ENCODE data around the gene BPI.
A peak's percentile ranks its signal among the peaks of the same experiment; 100 is the strongest.
"Not testable (repeated sequence)": the region's sequence is repeated elsewhere in the genome, so short reads cannot be mapped to it uniquely, and the experiment has no call there.

Gene BPI

DNA sequence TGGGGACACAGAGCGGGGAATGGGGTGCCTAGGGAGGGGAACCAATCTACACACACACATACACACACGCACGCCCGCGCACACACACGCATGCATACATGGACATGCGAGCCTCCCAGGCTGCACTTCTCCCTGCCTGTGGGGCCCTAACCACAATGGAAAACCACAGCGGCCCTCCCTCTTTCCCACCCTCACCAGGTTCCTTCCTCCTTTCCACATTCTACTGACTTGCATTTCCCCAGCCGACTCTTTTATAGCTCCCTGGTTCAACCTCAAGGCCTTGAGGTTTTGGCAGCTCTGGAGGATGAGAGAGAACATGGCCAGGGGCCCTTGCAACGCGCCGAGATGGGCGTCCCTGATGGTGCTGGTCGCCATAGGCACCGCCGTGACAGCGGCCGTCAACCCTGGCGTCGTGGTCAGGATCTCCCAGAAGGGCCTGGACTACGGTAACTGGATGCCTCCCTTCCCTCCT lies at the start of gene BPI:
Gene BPI, plus strand, starts transcription at position 249 of the 472 bp plus-strand sequence. Its CDS starts 68 bp downstream, at position 317.
- Mint-ChIP-seq H3K4me3 (no peak within 1 kb of the TSS), H3K9me3 (no peaks in the 10 kb centered on the region), H3K36me3 (no peaks in the 10 kb centered on the region), H3K4me1 (peaks cover 27% of the 10 kb centered on the region), H3K27ac (no peak within 1 kb of the TSS)
- DNase-seq (ENCODE audit: low spot score in 2 of 2) (no peak), ATAC-seq (peak; percentile 45)

DNA sequence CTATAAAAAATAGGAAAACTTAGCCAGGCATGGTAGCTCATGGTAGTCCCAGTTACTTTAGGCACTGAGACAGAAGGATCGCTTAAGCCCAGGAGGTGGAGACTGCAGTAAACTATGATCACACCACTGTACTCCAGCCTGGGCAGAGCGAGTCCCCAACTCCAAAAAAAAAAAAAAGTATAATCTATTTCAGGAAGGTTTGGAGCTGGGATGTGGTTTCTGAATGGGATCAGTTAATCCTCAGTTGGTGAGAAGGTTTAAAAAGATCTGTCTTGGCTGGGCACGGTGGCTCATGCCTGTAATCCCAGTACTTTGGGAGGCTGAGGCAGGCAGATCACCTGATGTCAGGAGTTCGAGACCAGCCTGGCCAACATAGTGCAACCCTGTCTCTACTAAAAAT lies 49.3 kb upstream of the BPI start:
- H3K9me3 Mint-ChIP-seq; H3K4me1 Mint-ChIP-seq; H3K4me3 Mint-ChIP-seq; DNase-seq (ENCODE audit: low spot score in 2 of 2); H3K36me3 Mint-ChIP-seq; ATAC-seq; H3K27ac Mint-ChIP-seq: not testable (repeated sequence)

DNA sequence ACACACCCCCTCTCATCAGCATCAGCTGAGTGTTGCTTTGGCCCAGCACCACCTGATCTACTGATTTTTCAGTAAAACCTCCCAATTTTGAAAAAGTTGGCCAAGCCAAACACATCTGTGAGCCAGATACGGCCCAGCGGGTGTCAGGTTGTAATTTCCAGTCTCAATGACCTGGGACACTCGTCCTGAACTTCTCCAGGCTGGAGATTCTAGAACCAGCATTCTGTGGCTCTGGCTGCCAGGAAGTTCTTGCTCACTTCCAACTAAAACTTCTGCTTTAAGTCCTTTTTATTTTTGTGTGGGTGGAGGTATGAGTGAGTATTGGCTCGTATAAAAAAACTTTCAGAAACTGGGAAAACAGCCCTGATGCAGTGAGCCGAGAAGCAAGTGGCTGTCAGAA lies 48.6 kb upstream of the BPI start:
- Mint-ChIP-seq H3K36me3 (no peaks in the 10 kb centered on the region), H3K27ac (no peak overlapping the region), H3K4me1 (no peaks in the 10 kb centered on the region), H3K4me3 (no peak overlapping the region), H3K9me3 (no peaks in the 10 kb centered on the region)
- no peak for ATAC-seq
- DNase-seq (ENCODE audit: low spot score in 2 of 2) = no peak

DNA sequence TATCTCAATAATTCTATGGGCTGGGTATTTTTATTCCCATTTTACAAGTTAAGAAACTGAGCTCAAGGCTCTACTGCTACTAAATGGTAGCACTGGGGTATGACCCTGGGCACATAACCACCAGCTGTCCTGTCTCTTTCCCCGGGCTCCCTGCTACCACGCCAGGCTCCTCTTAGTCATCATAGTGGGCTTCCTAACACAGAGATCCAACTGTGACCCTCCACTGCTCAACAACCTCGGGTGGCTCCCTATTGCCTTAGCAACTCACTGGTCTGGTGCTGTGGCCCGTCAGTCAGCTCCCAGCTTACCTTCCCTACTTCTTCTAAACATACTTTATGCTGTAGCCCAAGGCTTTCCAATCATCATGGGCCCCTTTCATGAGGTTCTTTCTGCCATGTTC lies 47.9 kb upstream of the BPI start:
- DNase-seq (ENCODE audit: low spot score in 2 of 2) (no peak), ATAC-seq (no peak)
- H3K4me1 Mint-ChIP-seq = peaks cover 5% of the 10 kb centered on the region
- H3K9me3 Mint-ChIP-seq = no peaks in the 10 kb centered on the region
- H3K36me3 Mint-ChIP-seq = no peaks in the 10 kb centered on the region
- H3K27ac Mint-ChIP-seq = no peak overlapping the region
- no peak overlapping the region for H3K4me3 Mint-ChIP-seq

DNA sequence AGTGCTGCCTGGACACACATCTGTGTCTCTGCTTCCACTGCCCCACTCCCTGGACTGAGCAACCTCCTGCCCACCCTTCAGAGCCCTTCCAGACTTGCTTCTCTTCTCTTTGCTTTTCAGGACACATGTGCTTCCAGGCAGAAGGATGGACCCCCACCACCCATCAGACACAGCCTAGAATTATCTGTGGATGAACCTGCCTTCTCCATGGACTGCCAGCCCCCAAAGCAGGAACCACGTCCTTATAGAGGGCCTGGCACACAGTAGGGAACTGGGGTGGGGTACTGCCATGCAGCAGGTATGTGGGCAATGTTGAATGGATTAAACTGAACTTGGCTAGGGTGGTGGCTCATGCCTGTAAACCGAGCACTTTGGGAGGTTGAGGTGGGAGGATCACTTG lies 47.0 kb upstream of the BPI start:
- H3K36me3 Mint-ChIP-seq = no peaks in the 10 kb centered on the region
- H3K9me3 Mint-ChIP-seq = no peaks in the 10 kb centered on the region
- no peak overlapping the region for H3K27ac Mint-ChIP-seq
- DNase-seq (ENCODE audit: low spot score in 2 of 2) (no peak), ATAC-seq (no peak)
- peaks cover 6% of the 10 kb centered on the region for H3K4me1 Mint-ChIP-seq
- H3K4me3 Mint-ChIP-seq = no peak overlapping the region

DNA sequence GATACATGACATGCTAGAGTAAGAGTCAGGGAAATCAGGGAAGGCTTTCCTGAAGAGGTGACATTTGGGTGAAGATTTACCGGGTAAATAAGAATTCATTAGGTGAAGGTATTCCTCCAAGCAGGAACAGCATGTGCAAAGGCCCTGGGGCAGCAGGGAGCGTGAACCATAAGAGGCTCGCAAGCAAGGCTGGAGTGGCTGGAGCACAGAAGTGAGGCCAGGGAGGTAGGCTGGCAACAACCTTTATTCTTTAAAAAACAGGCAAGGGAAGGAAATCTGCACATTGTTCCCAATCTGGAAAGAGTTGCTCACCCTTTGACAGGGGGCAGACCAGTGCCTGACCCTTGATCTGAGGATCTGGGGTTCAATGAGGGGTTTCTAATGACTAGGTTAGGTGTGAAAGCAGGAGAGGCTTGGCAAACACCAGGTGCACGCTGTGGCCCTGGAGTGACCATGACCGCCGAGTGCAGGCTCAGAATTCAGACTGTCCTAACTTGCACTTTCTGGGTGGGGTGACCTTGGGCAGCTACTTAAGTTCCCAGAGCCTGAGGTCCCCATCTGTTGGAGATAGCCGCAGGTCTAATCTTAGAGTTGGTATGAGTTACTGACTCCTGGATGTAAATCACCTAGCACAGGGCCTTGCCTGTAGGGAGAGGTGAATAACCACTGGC lies 45.3 kb upstream of the BPI start:
- Mint-ChIP-seq H3K9me3 (no peaks in the 10 kb centered on the region), H3K4me3 (no peak overlapping the region), H3K4me1 (peaks cover 6% of the 10 kb centered on the region), H3K27ac (no peak overlapping the region), H3K36me3 (no peaks in the 10 kb centered on the region)
- DNase-seq (ENCODE audit: low spot score in 2 of 2) (no peak), ATAC-seq (no peak)

DNA sequence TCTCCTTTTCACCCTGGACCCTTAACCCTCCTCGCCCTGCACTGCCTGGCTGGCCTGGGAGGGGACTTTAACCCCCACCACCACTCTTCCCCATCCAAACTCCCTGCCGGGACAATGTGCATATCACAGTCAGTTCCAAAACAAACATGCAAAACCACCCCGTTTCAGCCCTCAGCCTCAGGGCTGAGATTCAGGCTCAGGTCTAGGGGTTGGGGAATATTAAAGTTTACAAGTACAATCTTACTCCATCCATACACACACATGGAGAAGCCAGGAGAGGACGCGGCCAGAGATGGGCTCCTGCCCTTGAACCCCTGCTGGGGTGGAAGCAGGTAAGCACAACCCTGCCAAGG lies 44.0 kb upstream of the BPI start:
- Mint-ChIP-seq H3K27ac (no peak overlapping the region), H3K4me3 (no peak overlapping the region), H3K4me1 (peaks cover 6% of the 10 kb centered on the region), H3K9me3 (no peaks in the 10 kb centered on the region), H3K36me3 (no peaks in the 10 kb centered on the region)
- ATAC-seq = no peak
- no peak for DNase-seq (ENCODE audit: low spot score in 2 of 2)

DNA sequence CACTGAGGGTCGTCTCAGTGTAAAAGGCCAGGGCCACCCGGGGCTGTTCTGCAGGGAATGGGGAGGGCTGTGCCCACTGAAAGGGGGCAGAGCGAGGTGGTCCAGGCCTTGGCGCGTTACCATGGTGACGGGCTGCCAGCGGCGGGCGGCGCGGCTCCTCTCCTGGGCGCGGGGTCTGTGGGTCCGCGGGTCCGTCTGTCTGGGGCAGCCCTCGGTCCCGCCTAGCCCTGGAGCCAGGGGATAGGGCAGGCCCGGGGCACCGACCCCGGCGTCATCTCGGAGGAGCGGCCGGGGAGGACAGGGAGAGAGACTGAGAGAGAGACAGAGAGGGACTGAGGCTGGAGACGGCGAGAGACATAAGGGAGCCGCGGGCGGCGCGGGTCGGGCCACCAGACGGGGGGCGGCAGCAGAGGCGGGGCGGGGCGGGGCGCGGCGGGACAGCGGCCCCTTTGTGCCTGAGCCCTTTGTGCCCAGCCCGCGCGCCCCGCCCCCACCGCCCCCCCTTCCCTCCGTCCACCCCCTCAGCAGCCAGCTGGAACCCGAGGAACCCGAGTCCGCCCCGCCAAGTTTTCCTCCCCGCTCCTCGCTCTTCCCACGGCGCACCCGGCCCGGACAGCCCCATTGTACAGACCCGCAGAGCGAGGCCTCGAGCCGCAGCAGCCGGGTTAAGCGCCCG lies 43.4 kb upstream of the BPI start, which contains the start of gene KIAA1755:
Gene KIAA1755, minus strand, starts transcription at position 358 of the 676 bp plus-strand sequence. Its CDS starts 235 bp downstream, at position 123.
- peaks cover 6% of the 10 kb centered on the region for H3K4me1 Mint-ChIP-seq

DNA sequence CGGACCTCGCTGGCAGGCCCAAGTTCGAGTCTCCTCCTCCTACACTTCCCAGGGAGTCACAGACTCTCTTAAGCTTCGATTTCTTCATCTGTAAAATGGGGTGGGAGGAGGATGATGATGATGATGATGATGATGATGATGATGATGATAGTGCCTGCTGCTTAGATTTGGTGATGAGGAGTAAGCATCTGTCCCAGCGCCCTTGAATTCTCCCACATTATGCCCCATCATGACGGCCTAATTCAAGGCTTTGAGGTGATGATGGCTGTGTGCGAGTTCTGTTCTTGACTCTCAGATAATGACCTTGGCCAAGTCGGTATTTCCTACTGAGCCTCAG lies 42.9 kb upstream of the BPI start:
- Mint-ChIP-seq H3K9me3 (no peaks in the 10 kb centered on the region), H3K4me1 (peaks cover 6% of the 10 kb centered on the region), H3K36me3 (no peaks in the 10 kb centered on the region), H3K4me3 (no peak overlapping the region), H3K27ac (no peak overlapping the region)
- DNase-seq (ENCODE audit: low spot score in 2 of 2) = no peak
- no peak for ATAC-seq

More for the DNA sequence above, 43.4 kb upstream of the BPI start, which contains the start of gene KIAA1755:
- Mint-ChIP-seq H3K27ac (no peak within 1 kb of the TSS), H3K36me3 (no peaks in the 10 kb centered on the region), H3K9me3 (no peaks in the 10 kb centered on the region), H3K4me3 (no peak within 1 kb of the TSS)
- ATAC-seq = peak; percentile 11
- no peak for DNase-seq (ENCODE audit: low spot score in 2 of 2)

DNA sequence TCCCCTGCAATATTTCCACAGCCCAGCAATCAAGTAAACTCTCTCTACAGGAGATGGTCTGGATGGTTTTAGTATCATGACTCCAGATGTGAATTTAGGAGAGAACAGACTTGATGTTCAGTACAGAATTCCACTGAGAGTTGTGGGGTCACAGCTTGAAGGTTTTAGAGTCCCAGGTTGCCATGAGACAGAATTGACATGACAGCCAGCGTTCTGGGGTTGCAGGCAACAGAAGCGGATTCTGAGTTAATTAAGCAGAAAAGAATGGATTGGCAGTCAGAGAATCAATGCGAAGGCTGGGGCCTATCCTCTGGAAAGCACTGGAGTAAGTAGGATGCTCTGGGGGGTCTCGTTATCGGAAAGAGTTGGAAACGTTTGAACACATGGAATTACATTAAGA lies 41.0 kb upstream of the BPI start:
- peaks cover 6% of the 10 kb centered on the region for H3K4me1 Mint-ChIP-seq
- no peak overlapping the region for H3K27ac Mint-ChIP-seq
- no peak for DNase-seq (ENCODE audit: low spot score in 2 of 2)
- H3K4me3 Mint-ChIP-seq = no peak overlapping the region
- ATAC-seq = no peak
- H3K9me3 Mint-ChIP-seq = no peaks in the 10 kb centered on the region
- no peaks in the 10 kb centered on the region for H3K36me3 Mint-ChIP-seq

DNA sequence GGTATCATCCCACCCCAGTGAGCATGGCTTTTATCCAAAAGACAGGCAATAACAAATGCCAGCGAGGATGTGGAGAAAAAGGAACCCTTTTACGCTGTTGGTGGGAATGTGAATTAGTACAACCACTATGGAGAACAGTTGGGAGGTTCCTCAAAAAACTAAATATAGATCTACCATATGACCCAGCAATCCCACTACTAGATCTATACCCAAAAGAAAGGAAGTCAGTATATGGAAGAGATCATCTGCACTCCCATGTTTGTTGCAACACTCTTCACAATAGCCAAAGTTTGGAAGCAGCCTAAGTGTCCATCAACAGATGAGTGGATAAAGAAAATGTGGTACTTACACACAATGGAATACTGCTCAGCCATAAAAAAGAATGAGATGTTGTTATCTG lies 37.5 kb upstream of the BPI start:
- DNase-seq (ENCODE audit: low spot score in 2 of 2) (no peak), ATAC-seq (no peak)
- Mint-ChIP-seq H3K27ac (no peak overlapping the region), H3K4me3 (no peak overlapping the region), H3K36me3 (no peaks in the 10 kb centered on the region), H3K9me3 (no peaks in the 10 kb centered on the region), H3K4me1 (no peaks in the 10 kb centered on the region)

DNA sequence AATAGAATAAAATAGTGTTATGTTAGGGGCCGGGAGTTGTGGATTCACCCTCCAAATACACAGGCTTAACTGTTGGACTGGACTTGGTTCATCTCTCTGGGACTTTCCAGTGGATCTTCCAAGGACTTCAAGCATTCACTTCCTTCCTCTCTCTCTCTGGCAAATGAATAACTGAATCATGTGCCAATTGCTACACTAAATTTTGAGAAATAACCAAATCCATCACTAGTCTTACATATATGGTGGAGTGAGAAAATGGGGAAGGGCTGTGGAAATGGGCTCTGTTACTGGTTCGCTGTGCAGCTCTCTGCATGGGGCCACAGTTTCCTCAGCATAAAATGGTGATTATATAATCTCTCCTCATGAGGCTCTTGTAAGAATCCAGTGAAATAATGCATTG lies 36.7 kb upstream of the BPI start:
- ATAC-seq (no peak), DNase-seq (ENCODE audit: low spot score in 2 of 2) (no peak)
- H3K36me3 Mint-ChIP-seq = no peaks in the 10 kb centered on the region

DNA sequence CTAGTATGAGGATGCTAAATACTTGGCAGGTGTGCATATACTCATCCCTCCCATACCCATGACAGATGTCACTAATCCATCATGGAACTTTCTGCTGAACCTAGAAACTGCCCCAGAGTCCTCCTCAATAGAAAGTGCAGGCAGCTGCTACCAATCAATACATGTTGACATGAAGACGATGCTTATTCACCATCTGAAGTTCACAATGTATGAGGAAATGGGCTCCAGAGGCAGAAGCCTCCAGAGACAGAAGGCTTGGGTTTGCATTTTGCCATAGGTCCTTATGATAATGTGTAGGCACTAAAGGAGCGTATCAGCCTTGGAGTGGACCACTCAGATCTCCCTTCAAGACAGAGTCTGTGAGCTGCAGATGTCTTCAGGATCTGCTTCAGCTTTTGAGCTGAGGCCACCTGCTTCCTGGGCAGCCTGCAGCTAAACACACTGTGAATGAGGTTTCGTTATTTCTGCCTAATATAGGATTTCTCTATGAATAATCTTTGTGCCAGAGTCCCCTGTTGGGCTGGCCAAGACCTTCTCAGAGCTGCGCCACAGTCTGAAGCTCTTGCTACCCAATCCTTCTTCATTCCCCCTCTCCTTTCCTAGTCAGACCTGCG lies 35.9 kb upstream of the BPI start:
- Mint-ChIP-seq H3K4me3 (no peak overlapping the region), H3K36me3 (no peaks in the 10 kb centered on the region), H3K9me3 (no peaks in the 10 kb centered on the region), H3K4me1 (no peaks in the 10 kb centered on the region), H3K27ac (no peak overlapping the region)
- DNase-seq (ENCODE audit: low spot score in 2 of 2) (no peak), ATAC-seq (no peak)

More for the DNA sequence above, 36.7 kb upstream of the BPI start:
- no peak overlapping the region for H3K4me3 Mint-ChIP-seq
- no peaks in the 10 kb centered on the region for H3K4me1 Mint-ChIP-seq
- no peaks in the 10 kb centered on the region for H3K9me3 Mint-ChIP-seq
- H3K27ac Mint-ChIP-seq = no peak overlapping the region

DNA sequence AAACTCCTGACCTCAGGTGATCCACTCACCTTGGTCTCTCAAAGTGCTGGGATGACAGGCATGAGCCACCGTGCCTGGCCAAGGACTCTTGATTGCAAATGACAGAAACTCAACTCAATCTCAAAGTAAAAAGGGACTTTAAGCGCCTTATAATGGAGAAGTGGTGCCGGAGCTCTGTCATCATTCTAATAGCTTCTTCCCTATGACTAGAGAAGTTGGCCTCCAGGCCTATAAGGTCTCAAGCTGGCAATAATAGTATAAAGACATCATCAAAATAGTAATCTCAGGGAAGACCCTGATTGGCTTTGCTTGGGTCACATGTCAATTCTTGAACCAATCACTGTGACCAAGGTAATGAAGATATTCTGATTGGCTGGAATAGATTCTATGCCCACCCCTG lies 34.9 kb upstream of the BPI start:
- DNase-seq (ENCODE audit: low spot score in 2 of 2) (no peak), ATAC-seq (no peak)
- no peaks in the 10 kb centered on the region for H3K36me3 Mint-ChIP-seq
- no peaks in the 10 kb centered on the region for H3K4me1 Mint-ChIP-seq
- no peak overlapping the region for H3K4me3 Mint-ChIP-seq
- no peaks in the 10 kb centered on the region for H3K9me3 Mint-ChIP-seq
- H3K27ac Mint-ChIP-seq = no peak overlapping the region

DNA sequence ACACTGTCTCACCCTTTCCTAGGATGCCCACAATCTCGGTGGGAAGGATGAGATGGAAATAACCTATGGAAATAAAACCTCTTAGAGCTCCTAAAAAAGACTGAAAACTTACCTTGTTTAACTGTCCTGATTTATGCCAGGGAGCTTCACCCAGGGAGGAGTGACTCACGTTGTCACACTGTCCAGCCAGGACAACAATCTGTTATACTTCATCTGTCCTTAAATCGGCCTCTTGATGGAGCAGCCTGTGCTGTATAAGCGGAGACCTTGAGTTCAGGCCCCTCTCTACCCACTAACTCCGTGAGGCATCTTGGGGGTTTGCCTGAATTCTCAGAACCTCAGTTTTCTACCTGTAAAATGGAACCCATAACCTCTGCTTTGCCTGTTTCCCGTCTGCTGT lies 34.2 kb upstream of the BPI start:
- H3K27ac Mint-ChIP-seq = no peak overlapping the region
- DNase-seq (ENCODE audit: low spot score in 2 of 2) (no peak), ATAC-seq (no peak)
- no peaks in the 10 kb centered on the region for H3K36me3 Mint-ChIP-seq
- no peaks in the 10 kb centered on the region for H3K9me3 Mint-ChIP-seq
- H3K4me3 Mint-ChIP-seq = no peak overlapping the region
- H3K4me1 Mint-ChIP-seq = no peaks in the 10 kb centered on the region

Data from stimulated activated effector memory CD8-positive, alpha-beta T cell treated with anti-CD3 and anti-CD28 coated beads, Interleukin-12 subunit alpha, Interleukin-12 subunit beta, amount 100 ng/mL, for 72 hours (primary cell).